PFSK-1 (cell line): Measurements from ENCODE around the gene GPC3.

ENCODE experiments used
- FOXP2 ChIP-seq: optimal IDR thresholded peaks from 2 replicates; pipeline ENCODE3; 2011; ENCODE audit warnings: borderline replicate concordance, control low read depth, inconsistent platforms; ENCODE audit not compliant: insufficient read depth; ENCODE audit errors: extremely low read length, extremely low read depth
- POLR2AphosphoS5 ChIP-seq: IDR thresholded peaks from 2 replicates; pipeline ENCODE4 v1.6.1; 2012; ENCODE audit warnings: low read depth, mild to moderate bottlenecking, control low read depth, low read length, moderate library complexity
- SIN3A ChIP-seq: IDR thresholded peaks from 2 replicates; pipeline ENCODE4 v1.6.1; 2012; ENCODE audit warnings: mild to moderate bottlenecking, low read length, moderate library complexity, borderline replicate concordance; ENCODE audit not compliant: insufficient read depth
- TAF1 ChIP-seq: IDR thresholded peaks from 2 replicates; pipeline ENCODE4 v1.6.1; 2012; ENCODE audit warnings: low read length, control low read depth, borderline replicate concordance; ENCODE audit not compliant: insufficient read depth

DNA sequence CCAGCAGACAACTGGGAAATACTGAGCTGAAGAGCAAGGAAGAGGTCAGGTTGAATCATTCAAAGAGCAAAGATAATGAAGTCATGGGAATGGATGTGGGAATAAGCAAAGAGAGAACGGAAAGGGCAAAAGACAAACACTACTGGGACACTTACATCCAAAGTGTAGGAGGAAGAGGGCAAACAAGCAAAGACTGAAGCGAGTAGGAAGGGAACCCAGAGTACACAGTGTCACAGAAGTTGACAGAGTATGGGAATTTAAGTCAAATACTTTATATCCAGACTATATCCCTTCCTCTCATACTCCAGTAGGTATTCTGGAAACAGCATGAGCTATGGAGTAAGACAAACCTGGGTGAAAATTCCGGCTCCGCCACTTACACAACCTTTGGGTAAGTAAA, 12.5 kb downstream of the GPC3 start:
- TF ChIP-seq SIN3A (no peak), TAF1 (no peak), POLR2AphosphoS5 (no peak), FOXP2 (no peak)
